ENCODE results near the gene SULT6B1. TPM values are rescaled to one million over a fixed set of nuclear protein-coding genes. Genes with fewer than 3 reads are reported as not detected.
"Not testable (repeated sequence)": the region's sequence is repeated elsewhere in the genome, so short reads cannot be mapped to it uniquely, and the experiment has no call there.

SULT6B1 gene
- total RNA-seq, 2 experiments from 2014 or later = not detected

- POLR2A ChIA-PET = no interaction called here
- Mint-ChIP-seq H3K27ac (no peak overlapping the region), H3K4me1 (ENCODE audit: low read depth) (peaks cover 37% of the 10 kb centered on the region)
These were observed 17.3 kb upstream of the SULT6B1 start for GRCh38 chr2:37205689-37206341.

GRCh38 chr2:37205071-37205661 is 16.7 kb upstream of the SULT6B1 start:
- peaks cover 42% of the 10 kb centered on the region for H3K9me3 Mint-ChIP-seq
- CTCF ChIA-PET; DNase-seq; intact Hi-C loops (cut with micrococcal nuclease); POLR2A ChIA-PET; H3K27ac Mint-ChIP-seq; H3K4me3 Mint-ChIP-seq; H3K27me3 Mint-ChIP-seq; ATAC-seq: not testable (repeated sequence)
- peaks cover 87% of the 10 kb centered on the region for H3K36me3 Mint-ChIP-seq (ENCODE audit: low read depth)
- H3K4me1 Mint-ChIP-seq (ENCODE audit: low read depth) = peaks cover 44% of the 10 kb centered on the region

More at GRCh38 chr2:37205689-37206341, 17.3 kb upstream of the SULT6B1 start:
- no peak for TF ChIP-seq CTCF (IDR thresholded peaks at IDR 0.05)
- Mint-ChIP-seq H3K9me3 (peaks cover 45% of the 10 kb centered on the region), H3K36me3 (ENCODE audit: low read depth) (peaks cover 93% of the 10 kb centered on the region), H3K27me3 (no peaks in the 10 kb centered on the region), H3K4me3 (no peak overlapping the region)
- intact Hi-C loops (cut with micrococcal nuclease) = no loop called here
- ATAC-seq (no peak), DNase-seq (no peak)
- CTCF ChIA-PET = no interaction called here

- no peak for DNase-seq
- intact Hi-C loops (cut with micrococcal nuclease) = no loop called here
- CTCF ChIA-PET = no interaction called here
- TF ChIP-seq CTCF (IDR thresholded peaks at IDR 0.05) = no peak
- Mint-ChIP-seq H3K4me3 (no peak overlapping the region), H3K4me1 (ENCODE audit: low read depth) (peaks cover 55% of the 10 kb centered on the region), H3K27me3 (no peaks in the 10 kb centered on the region), H3K36me3 (ENCODE audit: low read depth) (peaks cover 79% of the 10 kb centered on the region), H3K9me3 (peaks cover 32% of the 10 kb centered on the region), H3K27ac (no peak overlapping the region)
- POLR2A ChIA-PET = no interaction called here
- ATAC-seq = no peak
These were observed 15.2 kb upstream of the SULT6B1 start for GRCh38 chr2:37203708-37204107.

- Mint-ChIP-seq H3K4me1 (ENCODE audit: low read depth) (peaks cover 54% of the 10 kb centered on the region), H3K9me3 (peaks cover 15% of the 10 kb centered on the region), H3K27ac (peak overlapping the region; percentile 86), H3K27me3 (no peaks in the 10 kb centered on the region), H3K4me3 (peak overlapping the region; percentile 13), H3K36me3 (ENCODE audit: low read depth) (peaks cover 64% of the 10 kb centered on the region)
- intact Hi-C loops (cut with micrococcal nuclease) = no loop called here
- ATAC-seq = peak; percentile 92
- ChIA-PET POLR2A (interaction anchor here (0.7 to 1.2 kb wide), 5 partner anchors 19 to 686 kb away, joined by 3 to 4 read pairs (median 3); partner anchors contain the start of gene EIF2AK2), CTCF (interaction anchor here (1.7 kb wide), 1 partner anchor 11 kb away, joined by 4 read pairs; no protein-coding TSS in a partner anchor)
- no peak for TF ChIP-seq CTCF (IDR thresholded peaks at IDR 0.05)
- peak; percentile 82 for DNase-seq
These were observed 13.3 kb upstream of the SULT6B1 start for GRCh38 chr2:37201766-37202165.

GRCh38 chr2:37201208-37201607 is 12.7 kb upstream of the SULT6B1 start:
- intact Hi-C loops (cut with micrococcal nuclease) = no loop called here
- DNase-seq (no peak), ATAC-seq (peak; percentile 21)
- Mint-ChIP-seq H3K27me3 (no peaks in the 10 kb centered on the region), H3K4me1 (ENCODE audit: low read depth) (peaks cover 53% of the 10 kb centered on the region), H3K4me3 (no peak overlapping the region), H3K9me3 (peaks cover 12% of the 10 kb centered on the region), H3K27ac (peak overlapping the region; percentile 86), H3K36me3 (ENCODE audit: low read depth) (peaks cover 60% of the 10 kb centered on the region)
- ChIA-PET POLR2A (interaction anchor here (0.7 to 2.4 kb wide), 6 partner anchors 19 to 685 kb away, joined by 3 to 8 read pairs (median 4); partner anchors contain the start of genes CEBPZ, EIF2AK2 and NDUFAF7), CTCF (interaction anchor here (1.7 kb wide), 1 partner anchor 11 kb away, joined by 4 read pairs; no protein-coding TSS in a partner anchor)
- TF ChIP-seq CTCF (IDR thresholded peaks at IDR 0.05) = no peak

All from activated CD8-positive, alpha-beta T cell treated with anti-CD3 and anti-CD28 coated beads for 36 hours (primary cell).